Ectodermal cell (in vitro differentiated cells): ENCODE results near the gene COMMD7.

Experiments
- H3K27ac ChIP-seq: 2 replicates; pipeline ENCODE4 v1.7.0; 2013; ENCODE audit warnings: mild to moderate bottlenecking, low read depth, low read length; ENCODE audit not compliant: insufficient read depth, poor library complexity, severe bottlenecking
- H3K27me3 ChIP-seq: 2 replicates; pipeline ENCODE4 v1.7.0; 2013; ENCODE audit warnings: mild to moderate bottlenecking, low read length; ENCODE audit not compliant: insufficient read depth, control insufficient read depth, poor library complexity, severe bottlenecking
- H3K36me3 ChIP-seq: one replicate; pipeline ENCODE4 v1.7.0; 2013; ENCODE audit warnings: low read length; ENCODE audit not compliant: control insufficient read depth, insufficient read depth
- H3K4me1 ChIP-seq: one replicate; pipeline ENCODE4 v1.7.0; 2013; ENCODE audit warnings: low read length; ENCODE audit not compliant: control insufficient read depth, insufficient read depth
- H3K4me3 ChIP-seq: 2 replicates; pipeline ENCODE4 v1.7.0; 2013; ENCODE audit warnings: low read depth, low read length, control low read depth; ENCODE audit not compliant: insufficient read depth
- H3K9me3 ChIP-seq: 2 replicates; pipeline ENCODE4 v1.7.0; 2013; ENCODE audit warnings: mild to moderate bottlenecking, low read length, moderate library complexity; ENCODE audit not compliant: control insufficient read depth
- WGBS, 2 experiments: methylation state at CpG; one replicate each; pipeline ENCODE4 v1.1.7; 2013; ENCODE audit warnings: missing lambda C conversion rate in 2 of 2; 5-methylcytosine and 5-hydroxymethylcytosine counted together

COMMD7 gene

DNA sequence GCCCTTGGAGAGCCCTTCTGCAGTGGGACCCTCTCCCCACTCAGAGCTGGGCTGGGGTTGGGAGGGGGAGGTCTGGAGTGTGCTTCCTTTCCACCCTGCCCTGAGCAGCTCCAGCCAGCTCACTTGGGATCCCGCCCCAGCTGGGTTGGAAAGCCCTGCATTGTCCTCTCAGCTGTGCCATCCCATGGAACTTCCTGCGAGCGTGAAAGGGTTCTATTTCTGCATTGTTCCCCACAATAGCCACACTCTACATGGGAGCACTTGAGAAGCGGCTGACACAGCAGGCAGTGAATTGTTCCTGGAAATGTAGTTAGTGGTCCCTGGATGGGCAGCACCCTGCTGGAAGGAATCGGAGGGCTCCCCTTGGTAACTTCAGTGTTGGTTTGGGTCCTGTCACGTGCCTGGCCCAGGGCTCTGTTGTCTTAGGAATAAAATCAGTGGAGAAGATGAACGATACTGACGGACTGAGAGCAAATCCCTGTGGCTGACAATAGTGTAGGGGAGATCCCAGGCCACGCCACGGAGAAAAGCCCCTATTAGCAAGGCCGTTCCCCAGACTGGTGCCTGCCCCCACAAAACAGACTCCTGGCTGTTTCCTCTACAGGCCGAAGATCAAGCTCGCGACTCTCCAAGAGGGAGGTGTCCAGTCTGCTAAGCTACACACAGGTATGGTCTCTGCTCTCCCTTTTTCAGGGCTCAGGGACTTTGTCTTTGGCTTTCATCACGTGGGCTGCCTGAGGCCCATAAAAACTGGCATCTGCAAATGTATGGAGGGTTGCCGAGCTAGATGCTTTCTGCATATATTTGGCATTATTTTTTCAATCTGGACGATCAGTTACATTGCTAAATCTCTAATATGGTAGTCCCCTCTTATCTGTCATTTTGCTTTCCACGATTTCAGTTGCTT is 37.7 kb upstream of the COMMD7 start:
- WGBS, 2 experiments = 50 to 52% methylated on average over 18 of the region's 18 CpGs
- Histone ChIP-seq H3K4me1 (peaks cover 36% of the 10 kb centered on the region), H3K4me3 (no peak overlapping the region), H3K27me3 (no peaks in the 10 kb centered on the region), H3K9me3 (no peaks in the 10 kb centered on the region), H3K36me3 (peaks cover 25% of the 10 kb centered on the region), H3K27ac (peak overlapping the region; percentile 84)

DNA sequence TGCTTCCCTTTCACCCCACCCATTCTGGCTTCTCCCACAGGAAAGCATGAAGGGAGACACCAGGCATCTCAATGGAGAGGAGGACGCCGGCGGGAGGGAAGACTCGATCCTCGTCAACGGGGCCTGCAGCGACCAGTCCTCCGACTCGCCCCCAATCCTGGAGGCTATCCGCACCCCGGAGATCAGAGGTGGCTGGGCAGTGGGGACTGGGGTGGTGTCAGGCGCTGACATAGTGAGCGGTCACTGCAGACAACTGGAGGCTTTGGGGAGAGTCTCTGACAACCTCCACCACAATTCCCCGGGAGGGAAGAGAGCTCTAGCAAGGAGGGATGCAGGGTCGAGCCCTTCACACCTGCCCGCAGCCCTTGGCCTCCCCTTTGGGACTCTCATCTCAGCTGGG is 37.0 kb upstream of the COMMD7 start:
- peak overlapping the region; percentile 84 for H3K27ac ChIP-seq
- no peak overlapping the region for H3K4me3 ChIP-seq
- peaks cover 41% of the 10 kb centered on the region for H3K4me1 ChIP-seq
- peaks cover 22% of the 10 kb centered on the region for H3K36me3 ChIP-seq
- H3K9me3 ChIP-seq = no peaks in the 10 kb centered on the region
- no peaks in the 10 kb centered on the region for H3K27me3 ChIP-seq
- 81% methylated on average over 16 of the region's 16 CpGs for WGBS, 2 experiments

DNA sequence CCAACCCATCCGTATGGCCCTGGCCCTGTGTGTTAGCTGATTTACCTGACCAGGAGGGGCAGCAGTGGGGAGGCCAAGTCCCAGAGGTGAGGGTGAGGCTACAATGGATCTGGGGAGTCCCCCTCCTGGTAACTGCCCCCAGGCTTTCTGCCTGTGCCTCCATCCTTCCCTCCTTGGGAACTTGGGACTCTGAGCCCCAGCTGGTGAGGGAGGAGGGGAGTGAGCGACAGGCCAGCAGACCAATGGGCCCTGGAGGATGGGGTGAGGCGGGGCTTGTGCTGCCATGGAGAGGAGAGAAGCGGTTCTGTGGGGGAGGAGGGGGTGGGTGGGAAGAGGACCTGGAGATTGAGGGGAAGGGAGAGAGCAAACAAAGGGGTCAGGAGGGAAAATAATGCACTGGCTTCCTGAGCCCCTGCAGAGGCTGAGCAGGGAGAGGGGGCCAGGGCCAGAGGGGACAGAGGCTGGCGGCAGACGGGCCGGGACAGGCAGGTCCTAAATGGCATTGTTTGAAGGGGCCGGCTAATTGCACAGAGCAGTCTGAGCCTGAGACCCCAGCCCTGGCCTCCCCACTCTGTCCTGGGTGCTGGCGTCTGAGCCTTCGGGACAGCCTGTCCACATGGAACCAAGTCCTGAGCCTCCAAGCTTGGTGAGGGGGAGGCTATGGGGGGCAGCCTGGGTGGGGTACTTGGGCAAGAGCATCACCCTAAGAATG is 36.4 kb upstream of the COMMD7 start:
- Histone ChIP-seq H3K4me1 (peaks cover 41% of the 10 kb centered on the region), H3K36me3 (peaks cover 16% of the 10 kb centered on the region), H3K4me3 (no peak overlapping the region), H3K9me3 (no peaks in the 10 kb centered on the region), H3K27me3 (no peaks in the 10 kb centered on the region), H3K27ac (peak overlapping the region; percentile 84)
- 41 to 45% methylated on average over 10 of the region's 10 CpGs for WGBS, 2 experiments

DNA sequence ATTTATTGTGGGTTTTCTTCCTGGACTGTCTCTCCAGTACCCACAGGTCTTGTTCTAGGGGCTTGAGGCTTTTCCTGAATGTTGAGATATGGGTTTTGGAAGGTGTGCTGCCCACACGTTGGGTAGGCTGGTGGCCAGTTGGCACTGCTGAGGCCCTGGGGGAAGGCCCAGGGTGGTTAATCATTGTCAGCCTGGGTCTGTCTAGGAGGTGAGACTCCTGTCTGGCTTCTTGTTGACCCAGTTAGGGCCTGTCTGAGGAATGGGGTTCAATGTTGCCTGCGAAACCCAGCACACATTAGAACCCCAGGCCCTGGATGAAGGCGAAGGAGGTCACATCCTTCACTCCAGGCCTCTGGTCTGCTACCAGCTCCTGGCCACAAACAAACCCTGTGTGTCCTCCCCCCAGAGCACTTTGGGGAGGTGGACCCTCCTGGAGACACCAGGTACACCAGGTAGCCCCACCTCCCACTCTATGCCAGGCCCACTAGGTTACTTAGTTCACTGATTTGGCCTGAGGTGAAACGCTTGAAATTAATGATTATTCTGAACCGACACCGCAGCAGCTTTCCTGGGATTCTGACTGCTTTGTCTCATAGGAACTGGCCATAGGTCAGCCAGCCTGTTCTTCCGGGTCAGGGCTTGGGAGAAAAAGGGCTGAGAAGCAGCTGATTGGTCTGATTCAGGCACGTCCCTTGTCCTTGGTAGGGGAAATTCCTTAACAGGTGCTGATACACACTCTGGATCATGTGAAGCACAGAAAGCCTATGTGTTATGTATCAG is 34.1 kb upstream of the COMMD7 start:
- H3K9me3 ChIP-seq = no peaks in the 10 kb centered on the region

GRCh38 chr20:32775336-32775991 is 32.2 kb upstream of the COMMD7 start:
- H3K4me3 ChIP-seq = no peak overlapping the region
- H3K36me3 ChIP-seq = no peaks in the 10 kb centered on the region
- no peak overlapping the region for H3K27ac ChIP-seq
- H3K4me1 ChIP-seq = peaks cover 37% of the 10 kb centered on the region
- H3K9me3 ChIP-seq = no peaks in the 10 kb centered on the region
- H3K27me3 ChIP-seq = no peaks in the 10 kb centered on the region
- 82 to 83% methylated on average over 10 of the region's 10 CpGs for WGBS, 2 experiments

More for the DNA sequence above, 34.1 kb upstream of the COMMD7 start:
- H3K27me3 ChIP-seq = no peaks in the 10 kb centered on the region
- no peak overlapping the region for H3K27ac ChIP-seq
- H3K4me1 ChIP-seq = peaks cover 41% of the 10 kb centered on the region
- no peak overlapping the region for H3K4me3 ChIP-seq
- 92% methylated on average over 8 of the region's 8 CpGs for WGBS, 2 experiments
- H3K36me3 ChIP-seq = peaks cover 5% of the 10 kb centered on the region

GRCh38 chr20:32773855-32774254 is 30.6 kb upstream of the COMMD7 start:
- Histone ChIP-seq H3K27ac (no peak overlapping the region), H3K9me3 (no peaks in the 10 kb centered on the region), H3K36me3 (no peaks in the 10 kb centered on the region), H3K4me3 (no peak overlapping the region), H3K4me1 (peaks cover 24% of the 10 kb centered on the region), H3K27me3 (no peaks in the 10 kb centered on the region)
- WGBS, 2 experiments = 88 to 90% methylated on average over 8 of the region's 8 CpGs

GRCh38 chr20:32773223-32773622 is 30.0 kb upstream of the COMMD7 start:
- H3K4me3 ChIP-seq = no peak overlapping the region

GRCh38 chr20:32772046-32772445 is 28.8 kb upstream of the COMMD7 start:
- Histone ChIP-seq H3K36me3 (no peaks in the 10 kb centered on the region), H3K27me3 (no peaks in the 10 kb centered on the region), H3K4me1 (peaks cover 14% of the 10 kb centered on the region), H3K27ac (no peak overlapping the region), H3K4me3 (no peak overlapping the region), H3K9me3 (no peaks in the 10 kb centered on the region)
- WGBS, 2 experiments = 83 to 87% methylated on average over 3 of the region's 3 CpGs

More at GRCh38 chr20:32773223-32773622, 30.0 kb upstream of the COMMD7 start:
- 91 to 95% methylated on average over 2 of the region's 2 CpGs for WGBS, 2 experiments
- Histone ChIP-seq H3K36me3 (no peaks in the 10 kb centered on the region), H3K27ac (no peak overlapping the region), H3K4me1 (peaks cover 21% of the 10 kb centered on the region), H3K27me3 (no peaks in the 10 kb centered on the region), H3K9me3 (no peaks in the 10 kb centered on the region)

DNA sequence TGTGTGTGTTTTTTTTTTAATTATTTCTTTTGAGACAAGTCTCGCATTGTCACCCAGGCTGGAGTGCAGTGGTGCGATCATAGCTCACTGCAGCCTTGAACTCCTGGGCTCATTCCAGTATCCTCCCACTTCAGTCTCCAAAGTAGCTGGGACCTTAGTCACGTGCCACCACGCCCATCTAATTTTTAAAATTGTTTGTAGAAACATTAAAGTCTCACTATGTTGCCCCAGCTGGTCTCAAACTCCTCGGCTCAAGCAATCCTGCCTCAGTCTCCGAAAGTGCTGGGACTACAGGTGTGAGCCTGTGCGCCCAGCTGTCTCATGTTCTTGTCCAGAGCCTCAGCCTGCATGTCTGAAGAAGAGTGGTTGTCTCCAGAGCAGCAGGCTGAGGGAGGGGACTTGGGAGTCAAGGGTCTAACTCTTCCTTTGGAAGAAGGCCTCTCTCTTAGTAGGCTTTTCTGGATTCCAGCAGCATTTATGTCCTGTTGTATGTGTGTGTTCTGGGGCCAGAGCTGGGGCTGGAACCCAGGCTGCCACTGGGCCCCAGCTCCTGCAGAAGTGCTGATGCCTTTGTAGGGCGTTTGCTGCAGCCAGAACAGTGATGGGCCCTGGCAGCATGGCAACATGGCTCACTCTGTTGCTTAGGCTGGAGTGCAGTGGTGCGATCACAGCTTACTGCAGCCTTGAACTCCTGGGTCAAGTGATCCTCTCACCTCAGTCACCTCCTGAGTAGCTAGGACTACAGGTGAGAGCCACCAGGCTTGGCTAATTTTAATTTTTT is 24.3 kb upstream of the COMMD7 start:
- Histone ChIP-seq H3K9me3 (no peaks in the 10 kb centered on the region), H3K4me3 (no peak overlapping the region), H3K27me3 (no peaks in the 10 kb centered on the region), H3K4me1 (peaks cover 12% of the 10 kb centered on the region), H3K36me3 (no peaks in the 10 kb centered on the region), H3K27ac (no peak overlapping the region)
- 92 to 93% methylated on average over 9 of the region's 9 CpGs for WGBS, 2 experiments
